Activated CD8-positive, alpha-beta memory T cell treated with anti-CD3 and anti-CD28 coated beads, Interleukin-2, amount 50 U/mL, for 1 hour (primary cell): ENCODE measurements around the gene HYPK.
A peak's percentile ranks its signal among the peaks of the same experiment; 100 is the strongest.

Source experiments
- DNase-seq: peaks from one replicate; pipeline ENCODE4 v3.0.0-alpha.2; 2020; ENCODE audit errors: extremely low read depth

The HYPK gene

GRCh38 chr15:43800286-43801141 lies at the start of gene HYPK:
HYPK (plus strand) TSS chr15:43800599; CDS start chr15:43800623, 24 bp downstream.
- DNase-seq = peak; percentile 68

GRCh38 chr15:43751885-43752284 lies 48.5 kb upstream of the HYPK start:
- DNase-seq = no peak

- DNase-seq = no peak
These were observed 37.6 kb upstream of the HYPK start for GRCh38 chr15:43762824-43763223.

GRCh38 chr15:43763819-43764446 lies 36.5 kb upstream of the HYPK start:
- DNase-seq = no peak

GRCh38 chr15:43769584-43770228 lies 30.7 kb upstream of the HYPK start:
- no peak for DNase-seq

GRCh38 chr15:43771816-43772215 lies 28.6 kb upstream of the HYPK start:
- no peak for DNase-seq

- DNase-seq = no peak
These were observed 27.8 kb upstream of the HYPK start for GRCh38 chr15:43772624-43773023.

GRCh38 chr15:43774062-43774461 lies 26.3 kb upstream of the HYPK start:
- DNase-seq = no peak

- DNase-seq = no peak
These were observed 24.9 kb upstream of the HYPK start for GRCh38 chr15:43775411-43775965.

GRCh38 chr15:43776101-43776717 lies 24.2 kb upstream of the HYPK start:
- no peak for DNase-seq

- peak; percentile 33 for DNase-seq
These were observed 23.6 kb upstream of the HYPK start, which contains the start of gene ELL3 for GRCh38 chr15:43776718-43777266. ELL3 (minus strand) TSS chr15:43776966; CDS start chr15:43776901, 65 bp downstream.

GRCh38 chr15:43777267-43777914 lies 23.0 kb upstream of the HYPK start:
- DNase-seq = peak; percentile 43

GRCh38 chr15:43779016-43779415 lies 21.4 kb upstream of the HYPK start:
- DNase-seq = no peak

- DNase-seq = no peak
These were observed 11.0 kb upstream of the HYPK start for GRCh38 chr15:43789409-43789808.

- peak; percentile 98 for DNase-seq
These were observed 8.2 kb upstream of the HYPK start, which contains the start of gene SERF2 for GRCh38 chr15:43791993-43792760. SERF2 (plus strand) TSS chr15:43792320; CDS start chr15:43792377, 57 bp downstream.

- no peak for DNase-seq
These were observed 7.5 kb upstream of the HYPK start for GRCh38 chr15:43792761-43793476.

- DNase-seq = no peak
These were observed 6.8 kb upstream of the HYPK start for GRCh38 chr15:43793647-43794046.

GRCh38 chr15:43794269-43795037 lies 5.9 kb upstream of the HYPK start:
- DNase-seq = no peak

GRCh38 chr15:43795197-43795596 lies 5.2 kb upstream of the HYPK start:
- DNase-seq = no peak
